ENCODE measurements around the gene HMCN2.

The HMCN2 gene

GRCh38 chr9:130220352-130220751 lies 45.2 kb upstream of the HMCN2 start:
- Histone ChIP-seq H3F3A (ENCODE audit: low read depth) (no peaks in the 10 kb centered on the region), H3K36me3 (ENCODE audit: insufficient read depth, low read length) (no peaks in the 10 kb centered on the region), H3K4me2 (ENCODE audit: low read depth, low read length, poor library complexity, severe bottlenecking) (no peak overlapping the region), H2AFZ (ENCODE audit: low read length) (no peak overlapping the region), H4K20me1 (ENCODE audit: insufficient read depth, low read length, poor library complexity, severe bottlenecking) (no peaks in the 10 kb centered on the region), H3K27me3 (ENCODE audit: insufficient read depth, low read length, poor library complexity, severe bottlenecking) (no peaks in the 10 kb centered on the region), H3K4me3 (ENCODE audit: low read length, poor library complexity, severe bottlenecking) (no peak overlapping the region), H3K9me2 (replicated peaks; ENCODE audit: low read depth, low read length) (no peaks in the 10 kb centered on the region), H3K9ac (ENCODE audit: low read depth, low read length, poor library complexity, severe bottlenecking) (no peak overlapping the region), H3K9me3 (ENCODE audit: insufficient read depth, low read depth, low read length) (no peaks in the 10 kb centered on the region), H3K4me1 (ENCODE audit: insufficient read depth, low read length, poor library complexity, severe bottlenecking) (peaks cover 4% of the 10 kb centered on the region), H3K79me2 (ENCODE audit: insufficient read depth, low read length) (no peaks in the 10 kb centered on the region)
- no peak for TF ChIP-seq EZH2phosphoT487 (IDR thresholded peaks at IDR 0.05; ENCODE audit: borderline replicate concordance)

- H3K9me2 ChIP-seq (replicated peaks; ENCODE audit: low read depth, low read length), result no peaks in the 10 kb centered on the region
- H3K79me2 ChIP-seq (ENCODE audit: insufficient read depth, low read length), result no peaks in the 10 kb centered on the region
- TF ChIP-seq CTCF (conservative IDR thresholded peaks at IDR 0.05; ENCODE audit: low read length) (no peak), EZH2phosphoT487 (IDR thresholded peaks at IDR 0.05; ENCODE audit: borderline replicate concordance) (no peak)
- no peak overlapping the region for H2AFZ ChIP-seq (ENCODE audit: low read length)
- no peaks in the 10 kb centered on the region for H3K4me1 ChIP-seq (ENCODE audit: insufficient read depth, low read length, poor library complexity, severe bottlenecking)
- H3K27me3 ChIP-seq (ENCODE audit: insufficient read depth, low read length, poor library complexity, severe bottlenecking), result no peaks in the 10 kb centered on the region
- H3K4me3 ChIP-seq (ENCODE audit: low read length, poor library complexity, severe bottlenecking), result no peak overlapping the region
- H3F3A ChIP-seq (ENCODE audit: low read depth), result no peaks in the 10 kb centered on the region
- H3K9ac ChIP-seq (ENCODE audit: low read depth, low read length, poor library complexity, severe bottlenecking), result no peak overlapping the region
- H4K20me1 ChIP-seq (ENCODE audit: insufficient read depth, low read length, poor library complexity, severe bottlenecking), result no peaks in the 10 kb centered on the region
- no peaks in the 10 kb centered on the region for H3K9me3 ChIP-seq (ENCODE audit: insufficient read depth, low read depth, low read length)
- no peaks in the 10 kb centered on the region for H3K36me3 ChIP-seq (ENCODE audit: insufficient read depth, low read length)
- no peak overlapping the region for H3K4me2 ChIP-seq (ENCODE audit: low read depth, low read length, poor library complexity, severe bottlenecking)
These were observed 42.7 kb upstream of the HMCN2 start for GRCh38 chr9:130222833-130223232.

GRCh38 chr9:130225071-130225470 lies 40.5 kb upstream of the HMCN2 start:
- no peak overlapping the region for H3K4me3 ChIP-seq (ENCODE audit: low read length, poor library complexity, severe bottlenecking)
- H2AFZ ChIP-seq (ENCODE audit: low read length), result no peak overlapping the region
- H3K9ac ChIP-seq (ENCODE audit: low read depth, low read length, poor library complexity, severe bottlenecking), result no peak overlapping the region
- H4K20me1 ChIP-seq (ENCODE audit: insufficient read depth, low read length, poor library complexity, severe bottlenecking), result no peaks in the 10 kb centered on the region
- no peaks in the 10 kb centered on the region for H3K79me2 ChIP-seq (ENCODE audit: insufficient read depth, low read length)
- H3K36me3 ChIP-seq (ENCODE audit: insufficient read depth, low read length), result no peaks in the 10 kb centered on the region
- H3K9me2 ChIP-seq (replicated peaks; ENCODE audit: low read depth, low read length), result no peaks in the 10 kb centered on the region
- no peaks in the 10 kb centered on the region for H3F3A ChIP-seq (ENCODE audit: low read depth)
- H3K4me2 ChIP-seq (ENCODE audit: low read depth, low read length, poor library complexity, severe bottlenecking), result no peak overlapping the region
- no peaks in the 10 kb centered on the region for H3K9me3 ChIP-seq (ENCODE audit: insufficient read depth, low read depth, low read length)
- no peaks in the 10 kb centered on the region for H3K27me3 ChIP-seq (ENCODE audit: insufficient read depth, low read length, poor library complexity, severe bottlenecking)
- H3K4me1 ChIP-seq (ENCODE audit: insufficient read depth, low read length, poor library complexity, severe bottlenecking), result no peaks in the 10 kb centered on the region
- TF ChIP-seq CTCF (conservative IDR thresholded peaks at IDR 0.05; ENCODE audit: low read length) (no peak), EZH2phosphoT487 (IDR thresholded peaks at IDR 0.05; ENCODE audit: borderline replicate concordance) (no peak)

- Histone ChIP-seq H3K4me2 (ENCODE audit: low read depth, low read length, poor library complexity, severe bottlenecking) (no peak overlapping the region), H3K9me2 (replicated peaks; ENCODE audit: low read depth, low read length) (no peaks in the 10 kb centered on the region), H2AFZ (ENCODE audit: low read length) (no peak overlapping the region), H3K4me1 (ENCODE audit: insufficient read depth, low read length, poor library complexity, severe bottlenecking) (no peaks in the 10 kb centered on the region), H3K4me3 (ENCODE audit: low read length, poor library complexity, severe bottlenecking) (no peak overlapping the region), H3K36me3 (ENCODE audit: insufficient read depth, low read length) (no peaks in the 10 kb centered on the region), H3K79me2 (ENCODE audit: insufficient read depth, low read length) (no peaks in the 10 kb centered on the region), H3K9me3 (ENCODE audit: insufficient read depth, low read depth, low read length) (no peaks in the 10 kb centered on the region), H3K27me3 (ENCODE audit: insufficient read depth, low read length, poor library complexity, severe bottlenecking) (no peaks in the 10 kb centered on the region), H3K9ac (ENCODE audit: low read depth, low read length, poor library complexity, severe bottlenecking) (no peak overlapping the region), H4K20me1 (ENCODE audit: insufficient read depth, low read length, poor library complexity, severe bottlenecking) (no peaks in the 10 kb centered on the region), H3F3A (ENCODE audit: low read depth) (no peaks in the 10 kb centered on the region)
- TF ChIP-seq CTCF (conservative IDR thresholded peaks at IDR 0.05; ENCODE audit: low read length) (no peak), EZH2phosphoT487 (IDR thresholded peaks at IDR 0.05; ENCODE audit: borderline replicate concordance) (no peak)
These were observed 40.0 kb upstream of the HMCN2 start for GRCh38 chr9:130225586-130225985.
